Measurements from ENCODE around the gene SELENOH. TPM values are rescaled to one million over a fixed set of nuclear protein-coding genes. Genes with fewer than 3 reads are reported as not detected.
"Not testable (repeated sequence)": the region's sequence is repeated elsewhere in the genome, so short reads cannot be mapped to it uniquely, and the experiment has no call there.

The SELENOH gene
- total RNA-seq, result 96.7 TPM

GRCh38 chr11:57741132-57742086 is at the start of gene SELENOH:
TSS of gene SELENOH (plus strand) at chr11:57741491. CDS start at chr11:57741596, 105 bp downstream.
- DNase-seq (ENCODE audit: low read depth in 2 of 3, low spot score in 2 of 3), result peak; percentile 77 to 98 (median 97)

DNA sequence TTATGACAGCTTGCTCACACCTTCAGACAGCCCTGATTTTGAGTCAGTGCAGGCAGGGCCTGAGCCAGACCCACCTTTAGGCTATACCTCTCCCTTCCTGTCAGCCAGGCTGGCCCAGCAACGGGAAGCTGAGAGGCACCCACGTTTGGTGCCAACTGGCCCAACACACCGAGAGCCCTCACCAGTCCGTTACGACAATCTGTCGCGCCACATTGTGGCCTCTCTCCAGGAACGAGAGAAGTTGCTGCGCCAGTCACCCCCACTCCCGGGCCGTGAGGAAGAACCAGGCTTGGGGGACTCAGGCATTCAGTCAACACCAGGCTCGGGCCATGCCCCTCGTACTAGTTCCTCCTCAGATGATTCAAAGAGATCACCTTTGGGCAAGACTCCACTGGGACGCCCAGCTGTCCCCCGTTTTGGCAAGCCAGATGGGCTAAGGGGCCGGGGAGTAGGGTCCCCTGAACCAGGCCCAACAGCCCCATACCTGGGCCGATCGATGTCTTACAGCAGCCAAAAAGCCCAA is 42.4 kb upstream of the SELENOH start:
- DNase-seq (ENCODE audit: low read depth in 2 of 3, low spot score in 2 of 3), result no peak

DNA sequence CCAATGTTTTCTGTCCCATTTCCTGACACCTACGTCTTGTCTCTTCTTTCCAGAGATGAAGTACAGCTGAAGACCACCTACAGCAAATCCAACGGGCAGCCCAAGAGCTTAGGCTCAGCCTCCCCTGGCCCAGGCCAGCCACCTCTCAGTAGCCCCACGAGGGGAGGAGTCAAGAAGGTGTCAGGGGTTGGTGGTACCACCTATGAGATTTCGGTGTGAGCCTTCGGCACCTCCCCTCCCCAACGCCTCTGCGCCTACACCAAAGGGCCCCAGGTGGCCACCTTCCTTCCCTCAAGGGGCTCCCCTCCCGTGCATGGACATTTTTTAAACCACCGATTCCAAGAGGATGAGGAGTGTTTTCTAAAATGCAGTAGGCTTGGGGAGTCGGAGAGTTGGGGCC is 41.5 kb upstream of the SELENOH start:
- no peak for DNase-seq (ENCODE audit: low read depth in 2 of 3, low spot score in 2 of 3)

DNA sequence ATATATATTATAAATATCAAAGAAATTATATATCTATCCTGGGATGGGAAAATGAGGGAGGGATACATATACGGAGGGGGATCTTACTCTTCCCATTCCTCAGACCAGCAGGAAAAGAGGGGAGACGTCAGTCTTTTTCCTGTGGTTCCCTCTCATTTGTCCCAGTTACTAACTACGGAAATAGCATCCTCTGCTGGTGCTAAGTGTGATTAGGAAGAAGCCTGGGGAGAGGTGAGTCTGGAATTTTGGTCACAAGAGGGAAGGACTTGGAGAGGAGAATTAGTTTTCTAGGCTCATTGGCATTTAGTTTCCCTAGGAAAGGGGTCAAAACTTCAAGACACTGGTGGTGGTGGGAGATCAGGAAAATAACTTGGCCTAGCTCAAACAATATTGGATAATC is 40.9 kb upstream of the SELENOH start:
- DNase-seq (ENCODE audit: low read depth in 2 of 3, low spot score in 2 of 3), result no peak

DNA sequence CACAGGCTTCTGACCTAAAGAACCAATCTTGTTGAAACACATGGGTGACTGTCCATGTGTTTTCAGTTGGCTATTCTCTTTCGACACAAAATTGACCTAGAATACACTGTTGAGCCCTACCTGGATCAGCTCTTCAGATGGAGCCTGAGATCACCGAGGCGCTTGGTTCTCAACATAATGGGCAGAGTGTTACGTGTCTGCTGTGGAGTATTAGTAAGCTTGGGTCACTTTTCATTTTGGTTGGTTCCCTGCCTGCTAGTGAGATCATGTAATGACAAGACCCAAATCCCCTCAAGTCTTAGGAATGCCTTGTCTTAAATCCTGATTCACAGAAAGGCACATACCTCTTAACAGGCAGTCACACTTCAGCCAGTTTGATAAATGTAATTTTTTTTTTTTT is 38.0 kb upstream of the SELENOH start:
- DNase-seq (ENCODE audit: low read depth in 2 of 3, low spot score in 2 of 3), result no peak

- no peak for DNase-seq (ENCODE audit: low read depth in 2 of 3, low spot score in 2 of 3)
Measured at GRCh38 chr11:57704932-57705331, 36.4 kb upstream of the SELENOH start.

DNA sequence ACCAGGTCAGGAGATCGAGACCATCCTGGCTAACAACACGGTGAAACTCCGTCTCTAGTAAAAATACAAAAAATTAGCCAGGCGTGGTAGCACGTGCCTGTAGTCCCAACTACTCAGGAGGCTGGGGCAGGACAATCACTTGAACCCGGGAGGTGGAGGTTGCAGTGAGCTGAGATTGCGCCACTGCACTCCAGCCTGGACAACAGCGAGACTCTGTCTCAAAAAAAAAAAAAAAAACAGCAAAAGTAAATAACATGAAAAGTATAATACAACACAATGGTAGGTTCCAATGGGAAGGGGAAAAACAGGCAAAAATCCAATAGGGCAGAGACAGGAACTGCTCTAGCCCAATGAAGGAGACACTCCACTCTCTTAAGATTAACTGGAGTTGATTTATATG is 35.9 kb upstream of the SELENOH start:
- DNase-seq (ENCODE audit: low read depth in 2 of 3, low spot score in 2 of 3), result not testable (repeated sequence)

DNA sequence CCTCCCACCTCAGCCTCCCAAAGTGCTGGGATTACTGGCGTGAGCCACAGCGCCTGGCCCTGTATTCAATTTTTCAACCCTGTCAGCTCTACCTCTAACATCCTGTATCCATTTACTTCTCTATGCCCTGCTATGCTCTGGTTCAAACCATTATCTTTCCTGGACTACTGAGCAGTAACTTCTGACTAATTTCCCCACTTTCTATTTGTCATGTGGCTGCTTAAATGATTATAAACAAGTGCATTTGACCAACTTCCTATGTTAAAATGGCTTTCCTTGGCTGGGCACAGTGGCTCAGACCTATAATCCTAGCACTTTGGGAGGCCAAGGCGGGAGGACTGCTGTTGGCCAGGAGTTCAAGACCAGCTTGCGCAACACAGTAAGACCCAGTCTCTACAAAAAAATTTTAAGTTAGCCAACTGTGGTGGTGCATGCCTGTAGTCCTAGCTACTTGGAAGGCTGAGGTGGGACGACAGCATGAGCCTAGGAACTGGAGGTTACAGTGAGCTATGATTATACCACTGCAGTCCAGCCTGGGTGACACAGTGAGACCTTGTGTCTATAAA is 31.4 kb upstream of the SELENOH start:
- DNase-seq (ENCODE audit: low read depth in 2 of 3, low spot score in 2 of 3), result no peak

DNA sequence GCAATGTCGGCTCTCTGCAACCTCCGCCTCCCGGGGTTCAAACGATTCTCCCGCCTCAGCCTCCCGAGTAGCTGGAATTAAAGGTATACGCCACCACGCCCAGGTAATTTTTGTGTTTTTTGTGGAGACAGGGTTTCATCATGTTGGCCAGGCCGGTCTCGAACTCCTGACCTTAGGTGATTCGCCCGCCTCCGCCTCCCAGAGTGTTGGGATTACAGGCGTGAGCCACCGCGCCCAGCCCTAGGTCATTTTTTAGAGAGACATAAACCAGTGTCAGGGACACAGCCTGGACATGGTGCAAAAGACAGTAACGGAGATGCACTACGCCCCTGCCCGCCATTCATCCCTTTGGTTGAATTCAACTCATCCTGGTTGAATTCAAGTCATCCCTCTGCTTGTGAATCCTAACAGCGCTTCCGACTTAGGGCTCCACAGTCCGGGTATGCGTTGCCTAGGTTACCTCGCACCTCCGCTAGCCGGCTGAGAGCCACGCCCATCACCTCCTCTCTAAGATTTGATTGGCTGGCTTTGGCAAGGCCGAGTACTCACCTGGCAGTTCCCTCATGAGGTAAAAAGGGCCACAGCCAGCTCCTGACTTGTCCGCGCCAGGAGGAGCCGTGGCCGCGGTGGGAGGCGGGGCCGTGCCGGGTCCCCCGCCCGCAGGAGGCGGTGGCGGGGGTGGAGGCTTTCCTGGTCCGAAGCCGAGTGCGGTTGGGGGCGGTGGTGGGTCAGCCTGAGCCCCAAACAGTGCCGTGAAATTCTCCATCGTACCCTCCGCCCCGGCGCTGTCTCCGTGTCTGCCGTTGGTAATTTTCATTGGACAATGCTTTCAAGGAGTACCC is 29.7 kb upstream of the SELENOH start, which contains the start of gene MED19:
Gene MED19, minus strand, starts transcription at position 802 of the 842 bp plus-strand sequence. Its CDS starts 36 bp downstream, at position 766.
- DNase-seq (ENCODE audit: low read depth in 2 of 3, low spot score in 2 of 3), result peak in 2 of 3 donors; percentile 80 to 82

- peak; percentile 79 to 99 (median 98) for DNase-seq (ENCODE audit: low read depth in 2 of 3, low spot score in 2 of 3)
Measured at GRCh38 chr11:57712256-57713150, 28.8 kb upstream of the SELENOH start, which contains the start of gene TMX2. TSS of gene TMX2 (plus strand) at chr11:57712593. CDS start at chr11:57712619, 26 bp downstream.

DNA sequence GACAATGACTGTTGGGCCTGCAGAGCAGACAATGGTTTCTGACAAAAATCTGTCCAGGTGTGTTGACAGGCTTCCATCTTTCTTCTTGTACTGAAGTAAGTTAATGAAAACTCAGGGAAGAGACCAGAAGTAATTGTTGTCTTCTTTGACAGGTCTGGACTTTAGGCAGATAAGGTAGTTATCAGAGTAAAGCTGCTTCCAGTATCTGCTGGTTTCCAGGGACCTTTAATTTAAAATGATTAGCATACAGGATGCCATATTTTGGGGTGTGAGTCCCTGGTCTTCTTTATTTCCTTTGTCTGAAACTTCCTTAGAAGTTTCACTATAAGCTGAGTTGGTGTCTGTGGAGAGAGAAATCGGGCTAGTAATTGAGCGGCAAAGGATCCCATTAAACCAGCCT is 27.5 kb upstream of the SELENOH start:
- DNase-seq (ENCODE audit: low read depth in 2 of 3, low spot score in 2 of 3), result no peak

DNA sequence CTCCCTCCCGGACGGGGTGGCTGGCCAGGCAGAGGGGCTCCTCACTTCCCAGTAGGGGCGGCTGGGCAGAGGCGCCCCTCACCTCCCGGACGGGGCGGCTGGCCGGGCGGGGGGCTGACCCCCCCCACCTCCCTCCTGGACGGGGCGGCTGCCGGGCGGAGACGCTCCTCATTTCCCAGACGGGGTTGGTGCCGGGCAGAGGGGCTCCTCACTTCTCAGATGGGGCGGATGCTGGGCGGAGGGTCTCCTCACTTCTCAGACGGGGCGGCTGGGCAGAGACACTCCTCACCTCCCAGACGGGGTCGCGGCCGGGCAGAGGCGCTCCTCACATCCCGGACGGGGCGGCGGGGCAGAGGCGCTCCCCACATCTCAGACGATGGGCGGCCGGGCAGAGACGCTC is 24.6 kb upstream of the SELENOH start:
- DNase-seq (ENCODE audit: low read depth in 2 of 3, low spot score in 2 of 3), result not testable (repeated sequence)

DNA sequence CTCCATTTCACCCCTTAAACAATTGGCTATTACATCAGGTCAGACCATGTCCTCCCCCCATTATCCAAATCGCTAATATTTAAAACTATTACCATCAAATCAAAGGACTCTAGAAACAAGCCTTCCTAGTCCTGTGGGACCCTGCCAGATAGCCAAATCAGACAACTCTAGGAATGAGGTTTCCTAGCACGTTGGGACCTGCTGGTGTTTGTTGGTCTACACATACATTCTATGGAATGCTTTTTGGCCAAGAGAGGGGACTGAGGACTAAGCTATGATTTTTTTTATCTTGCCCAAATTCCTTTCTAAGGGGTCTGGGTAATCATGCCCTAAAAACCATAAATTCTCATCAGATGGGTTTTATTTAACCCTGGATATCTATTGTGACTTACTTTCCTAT is 14.1 kb upstream of the SELENOH start:
- no peak for DNase-seq (ENCODE audit: low read depth in 2 of 3, low spot score in 2 of 3)

DNA sequence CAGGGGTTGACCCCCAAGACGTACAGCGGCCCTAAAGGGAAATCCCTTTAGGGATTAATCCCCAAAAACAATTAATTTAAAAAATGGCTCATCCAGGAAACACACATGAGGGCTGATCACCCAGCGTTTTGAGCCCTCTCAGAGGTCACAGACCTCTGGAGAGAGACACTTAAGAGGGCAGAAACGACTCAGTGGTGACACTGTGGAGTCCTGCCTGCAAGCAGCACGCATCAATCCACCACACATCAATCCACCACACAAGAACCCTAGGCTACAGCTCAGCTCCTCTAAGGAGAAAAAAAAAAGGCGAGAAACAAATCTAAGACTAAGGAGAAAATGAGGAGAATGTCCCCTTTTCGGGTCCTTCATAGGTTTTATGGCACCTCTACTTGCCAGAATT is 12.5 kb upstream of the SELENOH start:
- DNase-seq (ENCODE audit: low read depth in 2 of 3, low spot score in 2 of 3), result no peak

DNA sequence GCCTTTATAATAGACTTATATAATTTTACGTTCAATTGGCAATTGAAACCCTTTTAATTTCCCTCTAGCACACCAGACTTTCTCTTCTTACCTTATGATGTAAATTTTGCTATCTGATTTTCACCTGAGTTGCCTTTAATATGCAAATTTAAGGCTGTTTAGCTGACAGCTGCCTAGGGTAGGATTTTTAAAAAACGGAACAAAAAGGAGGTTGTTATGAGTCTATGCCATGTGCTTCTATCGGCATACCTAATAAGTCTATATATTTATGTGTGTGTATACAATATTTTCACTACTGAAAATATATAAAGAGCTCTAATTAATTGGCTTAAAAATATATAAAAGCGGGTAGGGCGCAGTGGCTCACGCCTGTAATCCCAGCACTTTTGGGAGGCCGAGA is 11.8 kb upstream of the SELENOH start:
- no peak for DNase-seq (ENCODE audit: low read depth in 2 of 3, low spot score in 2 of 3)

DNA sequence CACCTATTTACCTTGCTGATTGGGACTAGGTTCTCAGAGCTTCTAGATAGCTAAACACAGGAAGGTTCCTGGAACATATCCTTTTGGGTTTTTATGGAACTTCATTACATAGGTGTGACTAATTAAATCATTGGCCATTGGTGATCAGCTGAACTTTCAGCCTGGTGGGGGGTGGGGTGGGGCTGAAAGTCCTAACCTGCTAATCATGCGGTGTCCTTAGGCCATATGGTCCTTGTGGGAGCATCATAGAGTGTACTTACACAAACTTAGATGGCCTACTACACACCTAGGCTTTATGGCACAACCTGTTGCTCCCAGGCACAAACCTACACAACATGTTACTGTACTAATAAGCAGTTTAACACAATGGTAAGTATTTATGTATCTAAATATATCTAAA is 8.6 kb upstream of the SELENOH start:
- DNase-seq (ENCODE audit: low read depth in 2 of 3, low spot score in 2 of 3), result no peak

DNA sequence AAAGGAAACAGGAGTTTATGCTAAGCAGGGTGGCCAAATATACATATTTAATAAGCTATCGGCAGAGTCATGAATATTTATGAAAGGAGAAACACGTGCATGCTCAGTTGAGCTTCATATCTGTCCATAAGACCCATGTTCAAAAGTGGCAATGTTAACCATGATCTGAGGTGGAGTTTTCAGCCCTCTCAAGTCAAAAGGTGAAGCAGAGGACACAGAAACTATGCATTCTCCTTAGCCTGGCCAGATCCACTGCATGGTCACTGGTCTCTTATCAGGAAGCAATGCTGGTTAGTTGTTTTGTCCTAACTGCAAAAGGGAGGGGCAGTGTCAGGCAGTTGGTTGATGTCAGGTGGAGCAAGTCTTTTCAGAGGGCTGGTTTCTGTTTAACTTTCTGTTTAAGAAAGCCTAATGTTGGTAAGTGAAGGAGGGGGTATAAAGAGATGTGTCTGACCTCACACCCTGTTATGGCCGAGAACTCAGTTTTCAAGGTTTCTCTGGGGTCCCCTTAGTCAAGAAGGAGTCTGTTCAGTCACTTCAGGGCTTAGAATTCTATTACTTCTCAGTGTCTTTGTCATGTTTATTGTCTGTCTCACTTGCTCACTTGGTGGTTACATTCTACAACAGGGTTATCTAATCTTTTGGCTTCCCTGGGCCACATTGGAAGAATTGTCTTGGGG is 5.5 kb upstream of the SELENOH start:
- DNase-seq (ENCODE audit: low read depth in 2 of 3, low spot score in 2 of 3), result no peak

GRCh38 chr11:57742087-57742452 is 779 bp downstream of the SELENOH start:
- DNase-seq (ENCODE audit: low read depth in 2 of 3, low spot score in 2 of 3), result no peak

GRCh38 chr11:57744357-57744756 is 3.1 kb downstream of the SELENOH start:
- DNase-seq (ENCODE audit: low read depth in 2 of 3, low spot score in 2 of 3), result no peak
